T1000 (cell line): ENCODE data around the gene TMEM170B.
"Not testable (repeated sequence)": the region's sequence is repeated elsewhere in the genome, so short reads cannot be mapped to it uniquely, and the experiment has no call there.

Source experiments
- DNase-seq: peaks from one replicate; lab custom pipeline; 2025; ENCODE audit warnings: mixed read lengths; lab: John Stamatoyannopoulos, UW

Gene TMEM170B

DNA sequence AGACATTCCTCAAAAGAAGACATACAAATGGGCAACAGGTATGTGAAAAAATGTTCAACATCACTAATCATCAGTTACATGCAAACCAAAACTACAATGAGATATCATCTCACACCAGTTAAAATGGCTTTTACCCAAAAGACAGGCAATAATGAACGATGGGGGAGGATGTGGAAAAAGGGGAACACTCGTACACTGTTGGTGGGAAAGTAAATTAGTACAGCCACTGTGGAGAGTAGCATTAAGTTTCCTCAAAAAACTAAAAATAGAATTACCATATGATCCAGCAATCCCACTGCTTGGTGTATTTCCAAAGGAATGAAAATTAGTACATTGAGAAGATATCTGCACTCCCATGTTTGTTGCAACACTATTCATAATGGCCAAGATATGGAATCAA lies 8.6 kb upstream of the TMEM170B start:
- no peak for DNase-seq

DNA sequence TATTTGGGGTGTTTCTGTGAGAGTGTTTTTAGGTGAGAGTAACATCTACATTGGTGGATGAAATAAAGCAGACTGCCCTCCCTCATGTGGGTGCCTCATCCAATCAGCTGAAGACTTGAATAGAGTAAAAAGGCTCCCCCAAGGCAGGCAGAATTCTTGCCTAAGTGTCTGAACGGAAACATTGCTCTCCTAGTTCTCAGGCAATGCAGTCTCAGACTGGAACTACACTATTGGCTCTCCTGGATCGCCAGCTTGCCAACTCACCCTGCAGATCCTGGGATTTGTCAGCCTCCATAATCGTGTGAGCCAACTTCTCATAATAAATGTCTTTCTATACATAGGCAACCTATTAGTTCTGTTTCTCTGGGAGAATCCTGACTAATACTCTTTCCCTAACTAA lies 5.5 kb upstream of the TMEM170B start:
- no peak for DNase-seq

DNA sequence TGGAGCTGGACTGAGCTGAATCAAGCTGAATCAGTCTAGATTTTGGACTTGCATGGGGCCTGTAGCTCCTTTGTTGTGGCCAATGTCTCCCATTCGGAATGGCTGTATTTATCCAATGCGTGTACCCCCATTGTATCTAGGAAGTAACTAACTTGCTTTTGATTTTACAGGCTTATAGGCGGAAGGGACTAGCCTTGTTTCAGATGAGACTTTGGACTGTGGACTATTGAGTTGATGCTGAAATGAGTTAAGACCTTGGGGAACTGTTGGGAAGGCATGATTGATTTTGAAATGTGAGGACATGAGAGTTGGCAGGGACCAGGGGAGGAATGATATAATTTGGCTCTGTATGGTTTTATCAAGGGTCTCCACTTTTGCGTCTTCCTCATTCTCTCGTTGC lies 3.0 kb upstream of the TMEM170B start:
- DNase-seq: no peak

DNA sequence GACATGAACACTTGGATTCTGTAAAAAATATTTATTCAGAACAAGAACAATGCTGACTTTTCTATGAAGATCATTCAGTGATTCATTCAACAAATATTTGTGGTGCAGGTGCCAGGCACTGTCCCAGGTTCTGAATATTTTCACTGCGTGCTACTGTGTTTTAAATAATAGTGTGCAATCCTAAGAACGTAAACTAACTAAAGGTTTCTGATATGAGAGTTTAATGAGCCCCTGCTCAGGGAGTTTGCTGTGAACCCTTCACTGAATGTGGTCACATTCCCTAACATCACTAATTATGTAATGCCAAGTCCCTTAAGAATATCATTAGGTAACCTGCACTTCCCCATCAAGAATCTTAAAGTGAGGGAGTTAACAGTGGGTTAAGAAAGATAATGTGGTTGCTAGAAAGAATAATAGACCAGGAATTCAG lies 1.7 kb upstream of the TMEM170B start:
- DNase-seq: peak; percentile 16

DNA sequence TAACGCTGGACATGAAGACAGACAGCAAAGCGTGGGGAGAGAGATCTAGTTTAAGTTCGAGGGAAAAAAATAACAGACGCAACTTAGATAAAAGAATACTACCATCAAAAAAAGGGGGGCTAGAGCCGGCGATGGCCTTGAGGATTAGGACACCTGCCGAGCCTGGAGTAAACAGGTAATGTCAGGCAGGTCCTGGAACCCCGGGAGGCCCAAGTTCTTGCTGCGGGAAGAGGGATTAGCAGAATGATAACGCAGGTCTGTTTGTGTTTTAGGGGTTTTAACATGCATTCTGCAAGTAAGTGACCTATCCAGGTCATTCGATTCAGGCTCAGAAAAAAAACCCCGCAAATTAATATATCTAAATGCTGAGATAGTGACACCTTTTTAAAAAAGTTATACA lies 754 bp upstream of the TMEM170B start:
- DNase-seq: no peak

DNA sequence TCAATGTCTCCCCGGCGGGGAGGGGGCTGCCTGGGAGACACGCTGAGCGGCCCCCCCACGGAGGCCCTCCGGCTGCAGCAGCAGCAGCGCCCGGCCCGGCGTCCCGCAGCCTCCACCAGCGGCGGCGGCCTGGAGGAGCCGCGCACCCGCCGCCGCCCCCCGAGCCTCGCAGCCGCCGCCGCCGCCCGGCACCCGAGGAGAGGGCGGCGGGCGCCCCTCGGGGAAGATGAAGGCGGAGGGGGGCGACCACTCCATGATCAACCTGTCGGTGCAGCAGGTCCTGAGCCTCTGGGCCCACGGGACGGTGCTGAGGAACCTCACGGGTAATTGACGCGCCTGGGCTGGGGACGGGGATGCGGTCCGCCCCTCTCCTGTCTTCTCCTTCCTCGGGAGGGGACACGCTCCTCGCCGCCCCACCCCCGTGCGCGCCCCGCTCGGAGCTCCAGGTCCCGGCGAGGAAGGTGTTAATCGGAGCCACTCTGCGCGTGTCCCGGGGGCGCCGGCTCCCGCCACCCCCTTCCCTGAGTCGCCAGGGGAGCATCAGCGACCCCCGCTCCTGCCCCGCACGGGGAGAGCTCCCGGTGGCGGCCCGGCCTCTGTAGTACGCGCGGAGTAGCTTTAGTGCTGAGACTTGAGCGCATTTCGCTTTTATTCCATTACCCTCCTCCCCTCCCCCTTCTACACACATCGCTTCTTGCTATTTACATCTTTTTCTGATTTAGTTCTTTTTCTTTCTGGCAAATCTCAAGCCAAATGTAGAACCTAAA lies 686 bp downstream of the TMEM170B start:
- no peak for DNase-seq

DNA sequence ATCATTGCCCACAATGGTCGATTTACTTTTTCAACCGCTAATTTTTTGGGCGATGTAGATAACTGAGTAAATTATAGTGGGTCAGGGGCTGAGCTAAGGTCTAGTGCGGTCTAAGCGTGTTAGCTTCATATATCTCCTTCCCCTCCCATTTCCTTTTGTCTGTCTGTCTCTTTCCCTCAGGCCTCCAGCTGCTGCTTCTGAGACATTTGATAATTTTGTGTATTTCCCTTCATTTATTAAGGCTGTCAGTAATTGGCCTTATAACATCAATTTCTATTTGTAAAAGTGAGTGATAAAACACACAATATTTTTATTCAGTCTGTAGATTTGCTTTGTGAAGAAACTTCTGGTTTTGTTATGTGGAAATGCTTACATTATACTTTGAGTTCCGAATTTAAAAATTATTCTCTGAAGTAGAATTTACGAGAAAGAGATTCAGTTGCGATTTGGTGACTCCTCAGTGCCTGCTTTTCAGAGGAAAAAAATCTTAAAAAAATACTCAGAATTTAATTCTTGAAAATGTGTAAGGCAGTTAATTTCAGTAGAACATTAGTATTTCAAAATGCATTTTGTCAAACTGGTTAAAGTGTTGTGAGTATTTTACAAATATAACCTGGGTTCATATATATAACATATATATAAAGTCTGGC lies 1.4 kb downstream of the TMEM170B start:
- no peak for DNase-seq

DNA sequence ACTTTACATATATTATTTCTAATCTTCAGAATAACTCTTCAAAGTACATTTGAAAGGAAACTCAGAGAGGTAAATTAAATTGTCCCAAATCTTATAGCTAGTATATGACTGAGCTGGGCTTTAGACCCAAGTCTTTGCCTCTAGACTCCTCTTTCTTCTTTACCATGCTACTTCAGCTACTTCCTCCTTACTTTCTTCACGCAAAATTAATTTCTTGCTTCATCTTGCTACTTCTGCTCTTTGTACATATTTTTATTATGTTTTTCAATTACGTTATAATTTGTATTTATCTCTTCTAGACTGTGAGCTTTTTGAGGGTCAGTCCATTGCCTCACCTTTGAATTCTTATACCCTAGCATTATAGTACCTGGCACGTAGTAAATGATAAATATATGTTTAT lies 5.3 kb downstream of the TMEM170B start:
- no peak for DNase-seq

DNA sequence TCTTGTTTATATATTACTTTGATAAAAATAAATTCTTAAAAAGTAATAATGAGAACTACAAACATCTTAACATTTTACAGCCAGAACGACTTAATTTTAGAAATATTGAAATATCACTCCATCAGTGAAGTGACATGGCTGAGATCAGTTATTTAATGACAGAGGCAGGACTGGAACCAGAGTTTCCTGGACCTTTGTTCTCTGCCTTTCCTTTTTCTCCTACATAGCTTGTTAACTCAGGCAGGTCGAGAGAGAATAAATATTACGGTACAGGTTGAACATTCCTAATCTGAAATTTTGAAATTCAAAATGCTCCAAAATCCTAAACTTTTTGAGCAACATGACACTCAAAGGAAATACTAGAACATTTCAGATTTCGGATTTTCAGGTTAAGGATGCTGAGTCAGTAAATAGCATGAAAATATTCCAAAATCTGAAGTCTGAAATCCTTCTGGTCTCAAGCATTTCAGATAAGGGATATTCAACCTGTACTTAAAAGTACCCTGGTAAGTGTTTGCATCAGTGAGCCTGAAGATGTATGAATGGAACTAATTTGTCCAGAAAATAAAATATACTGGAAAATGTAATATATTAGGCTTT lies 6.5 kb downstream of the TMEM170B start:
- DNase-seq: no peak

DNA sequence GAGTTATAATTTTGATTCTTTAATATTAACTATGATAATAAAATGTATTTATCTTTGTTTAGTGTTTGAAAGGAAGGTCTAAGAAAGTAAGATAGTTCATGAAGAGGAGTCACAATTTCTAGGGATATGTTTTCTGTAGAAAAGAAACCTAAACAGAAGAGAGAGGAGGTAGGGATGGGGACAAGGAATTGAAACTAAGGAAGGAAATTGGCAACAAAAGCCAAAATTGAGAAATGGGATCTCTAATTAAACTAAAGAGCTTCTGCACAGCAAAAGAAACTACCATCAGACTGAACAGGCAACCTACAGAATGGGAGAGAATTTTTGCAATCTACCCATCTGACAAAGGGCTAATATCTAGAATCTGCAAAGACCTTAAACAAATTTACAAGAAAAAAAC lies 10.3 kb downstream of the TMEM170B start:
- DNase-seq: not testable (repeated sequence)

DNA sequence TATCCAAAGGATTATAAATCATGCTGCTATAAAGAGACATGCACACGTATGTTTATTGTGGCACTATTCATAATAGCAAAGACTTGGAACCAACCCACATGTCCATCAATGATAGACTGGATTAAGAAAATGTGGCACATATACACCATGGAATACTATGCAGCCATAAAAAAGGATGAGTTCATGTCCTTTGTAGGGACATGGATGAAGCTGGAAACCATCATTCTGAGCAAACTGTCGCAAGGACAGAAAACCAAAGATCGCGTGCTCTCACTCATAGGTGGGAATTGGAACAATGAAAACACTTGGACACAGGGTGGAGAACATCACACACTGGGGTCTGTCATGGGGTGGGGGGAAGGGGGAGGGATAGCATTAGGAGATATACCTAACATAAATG lies 11.0 kb downstream of the TMEM170B start:
- not testable (repeated sequence) for DNase-seq

DNA sequence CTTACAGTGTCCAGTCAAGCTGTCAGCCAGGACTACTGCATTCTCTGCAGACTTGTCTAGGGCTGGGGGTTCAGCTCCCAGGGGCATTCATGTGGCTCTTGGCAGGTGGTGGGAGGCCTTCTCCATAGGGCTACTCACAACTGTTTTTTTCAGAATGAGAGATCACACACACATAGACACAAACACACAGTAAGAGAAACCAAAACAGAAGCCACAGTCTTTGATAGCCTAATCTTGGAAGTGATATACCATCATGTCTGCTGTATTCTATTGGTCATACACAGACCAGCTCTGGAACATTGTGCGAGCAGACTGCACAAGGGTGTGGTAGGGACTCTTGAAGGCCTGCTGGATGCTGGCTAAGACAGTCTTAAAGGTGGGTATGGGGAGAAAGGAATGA lies 13.5 kb downstream of the TMEM170B start:
- no peak for DNase-seq

DNA sequence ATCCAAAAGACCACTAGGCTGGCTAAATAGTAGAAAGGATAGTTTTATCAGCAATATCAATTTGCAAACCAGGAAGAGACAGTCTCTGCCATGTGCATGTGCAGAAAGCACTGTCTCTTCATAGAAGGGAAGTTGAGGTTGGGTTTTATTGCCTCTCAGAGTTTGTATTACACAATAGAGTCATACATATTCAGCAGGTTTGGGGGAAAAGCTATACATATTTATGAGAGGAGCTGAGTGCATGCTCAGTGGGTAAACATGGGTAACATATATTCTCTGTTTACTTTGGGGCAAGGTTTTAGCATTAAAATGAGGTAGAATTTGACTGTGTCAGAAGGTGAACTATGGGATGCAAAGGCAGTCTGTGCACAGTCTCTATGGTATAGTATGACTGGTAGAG lies 14.9 kb downstream of the TMEM170B start:
- no peak for DNase-seq

DNA sequence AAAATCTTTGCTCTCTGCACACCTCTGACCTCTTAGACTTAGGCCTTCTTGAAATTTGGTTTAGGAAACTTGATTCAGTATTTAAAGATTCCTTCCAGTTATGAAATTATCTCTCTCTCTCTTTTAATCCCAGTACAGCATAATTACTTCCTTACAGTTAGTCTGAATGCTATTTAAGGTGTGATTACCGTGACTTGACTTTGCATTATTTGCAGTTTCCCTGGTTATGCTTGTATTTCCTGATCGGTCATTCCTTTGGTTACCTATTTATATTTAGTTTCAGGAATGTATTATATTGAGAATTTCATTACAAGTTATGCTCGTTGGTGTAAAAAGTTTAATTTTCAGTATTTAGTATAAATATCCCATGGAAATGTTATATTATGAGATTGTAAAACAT lies 16.3 kb downstream of the TMEM170B start:
- DNase-seq: no peak

DNA sequence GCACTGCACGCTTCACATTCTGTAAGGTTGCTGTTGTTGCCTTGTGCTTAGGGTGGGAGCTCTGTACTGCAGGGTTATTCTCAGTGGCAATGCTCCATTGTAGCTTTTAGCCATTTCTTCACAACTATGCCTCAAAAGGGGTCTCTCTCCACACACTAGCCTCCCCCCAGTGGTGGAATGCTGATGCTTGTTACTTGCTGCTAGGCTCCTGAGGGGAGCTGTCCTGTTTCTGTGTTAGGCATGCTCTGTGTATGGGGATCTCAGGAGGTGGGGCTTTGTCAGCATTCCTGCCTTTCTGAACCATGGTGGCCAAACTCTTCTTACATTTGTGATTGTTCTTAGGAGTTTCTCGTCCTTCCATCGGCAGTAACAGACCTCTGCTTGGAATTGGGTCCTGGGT lies 18.8 kb downstream of the TMEM170B start:
- DNase-seq: no peak

DNA sequence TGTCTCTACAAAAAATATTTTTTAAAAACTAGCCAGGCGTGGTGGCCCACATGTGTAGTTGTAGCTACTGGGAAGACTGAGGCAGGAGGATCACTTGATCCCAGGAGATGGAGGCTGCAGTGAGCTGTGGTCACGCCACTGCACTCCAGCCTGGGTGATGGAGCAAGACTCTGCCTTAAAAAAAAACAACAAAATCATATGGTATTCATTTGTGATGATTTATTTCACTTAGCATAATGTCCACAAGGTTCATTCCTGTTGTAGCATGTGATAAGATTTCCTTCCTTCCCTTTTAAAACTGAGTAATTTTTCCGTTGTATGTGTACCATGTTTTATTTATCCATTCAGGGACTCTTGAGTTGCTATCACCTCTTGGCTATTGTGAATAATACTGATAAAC lies 26.2 kb downstream of the TMEM170B start:
- DNase-seq: no peak

DNA sequence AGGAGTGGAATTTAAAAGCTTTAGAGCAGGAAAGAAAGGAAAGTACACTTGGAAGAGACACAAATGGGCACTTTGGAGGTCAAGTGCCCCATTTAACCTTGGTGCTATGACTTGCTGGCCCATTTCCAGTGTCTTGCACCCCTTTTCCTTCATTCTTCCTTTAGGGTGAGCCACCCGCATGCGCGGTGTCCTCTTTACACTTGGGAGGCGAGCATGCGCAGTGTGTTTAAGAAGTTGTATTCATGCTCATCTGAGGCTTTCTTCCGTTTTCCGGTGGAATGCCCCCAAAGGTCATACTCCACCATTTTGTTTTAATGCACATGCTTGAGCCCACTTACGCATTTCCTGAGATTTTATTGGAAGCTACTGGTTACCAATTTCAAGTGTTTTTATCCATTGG lies 29.1 kb downstream of the TMEM170B start:
- no peak for DNase-seq

DNA sequence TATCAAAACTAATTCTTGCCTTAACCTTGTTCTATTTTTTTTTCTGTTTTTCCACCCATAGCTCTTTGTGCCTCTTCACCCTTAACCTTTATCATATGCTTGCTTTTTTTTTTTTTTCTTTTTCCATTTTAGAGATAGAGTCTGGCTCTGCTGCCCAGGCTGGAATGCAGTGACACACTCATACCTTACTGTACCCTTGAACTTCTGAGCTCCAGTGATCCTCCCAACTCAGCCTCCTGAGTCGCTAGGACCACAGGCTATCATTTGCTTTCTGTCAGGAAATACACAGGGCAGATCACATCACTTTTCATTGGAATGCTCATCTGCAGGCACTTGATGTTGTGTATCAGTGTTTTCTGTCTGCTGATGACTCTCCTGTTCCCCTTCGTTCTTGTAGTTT lies 33.5 kb downstream of the TMEM170B start:
- no peak for DNase-seq

DNA sequence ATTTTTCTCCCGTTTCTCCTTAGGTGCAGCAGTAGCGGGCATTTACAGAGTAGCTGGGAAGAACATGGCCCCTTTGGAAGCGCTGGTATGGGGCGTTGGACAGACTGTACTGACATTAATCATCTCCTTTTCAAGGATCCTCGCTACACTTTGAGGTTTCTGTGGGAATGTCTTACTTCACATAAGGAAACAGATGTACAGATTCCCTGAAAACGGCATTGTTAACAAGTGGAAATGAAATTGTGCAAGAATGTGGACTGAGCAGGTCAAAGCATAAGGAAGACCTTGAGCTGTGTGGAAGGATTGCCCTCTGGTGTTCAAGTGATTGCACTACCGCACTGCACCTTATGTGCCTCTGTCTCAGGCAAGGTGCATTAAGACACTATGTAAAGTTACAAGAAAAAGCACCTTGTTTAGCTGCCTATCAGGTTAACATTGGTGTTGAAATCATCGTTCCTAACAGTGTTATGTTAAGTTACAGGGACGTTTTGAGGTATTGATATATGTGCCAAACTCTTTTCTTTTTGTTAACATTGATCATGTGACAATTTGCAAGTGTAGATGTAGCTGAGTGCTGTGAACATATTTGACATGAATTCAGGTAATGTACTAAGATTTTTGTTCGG lies 38.0 kb downstream of the TMEM170B start:
- peak; percentile 34 for DNase-seq

DNA sequence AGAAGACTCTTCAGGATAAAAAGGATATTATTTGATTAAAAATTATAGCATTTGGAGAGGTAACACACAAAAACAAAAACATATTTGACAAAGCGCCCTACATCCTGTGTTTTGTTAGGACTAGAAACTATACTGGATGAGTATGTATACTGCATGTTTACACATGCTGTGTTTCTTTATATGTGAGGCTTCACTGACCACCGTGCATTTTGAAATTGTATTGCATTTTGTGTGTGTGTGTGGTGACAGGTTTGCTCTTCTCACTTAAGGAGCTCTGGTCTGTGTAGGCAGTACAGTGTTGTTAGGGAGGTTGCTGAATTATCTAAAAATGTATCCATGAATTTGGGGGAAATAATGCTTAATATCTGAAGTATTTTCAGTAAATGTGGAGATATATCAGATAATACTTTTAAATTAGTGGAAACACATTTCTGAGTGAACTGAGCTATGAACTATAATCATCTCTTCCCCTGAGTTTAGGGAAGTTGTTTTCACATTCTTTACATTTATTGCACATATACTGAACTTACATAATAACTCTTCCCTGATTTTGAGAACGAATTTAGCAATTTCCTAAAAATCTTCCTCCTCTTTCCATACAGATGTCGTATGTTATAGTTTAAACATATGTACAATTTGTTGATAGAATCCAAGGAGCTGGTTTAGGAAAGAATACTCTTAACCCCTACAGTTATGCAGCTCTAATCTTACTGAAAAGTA lies 43.3 kb downstream of the TMEM170B start:
- DNase-seq: no peak

DNA sequence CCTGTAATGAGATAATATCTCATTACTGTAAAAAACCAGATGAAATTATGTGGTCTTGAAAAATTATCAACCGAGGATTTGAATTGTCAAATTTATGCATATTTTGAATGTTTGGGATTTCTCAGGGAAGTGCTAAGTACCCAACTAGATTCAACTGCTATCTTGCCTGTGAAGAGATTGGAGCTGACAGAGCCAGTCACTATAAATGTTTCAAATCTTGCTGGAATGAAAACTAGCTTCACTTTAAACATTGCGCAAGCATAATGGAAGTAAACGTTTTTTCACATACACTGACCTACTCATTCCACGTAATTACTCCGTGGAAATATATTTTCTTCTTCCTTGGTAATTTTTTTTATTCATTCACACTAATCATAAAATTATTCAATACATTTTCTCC lies 46.7 kb downstream of the TMEM170B start:
- no peak for DNase-seq

DNA sequence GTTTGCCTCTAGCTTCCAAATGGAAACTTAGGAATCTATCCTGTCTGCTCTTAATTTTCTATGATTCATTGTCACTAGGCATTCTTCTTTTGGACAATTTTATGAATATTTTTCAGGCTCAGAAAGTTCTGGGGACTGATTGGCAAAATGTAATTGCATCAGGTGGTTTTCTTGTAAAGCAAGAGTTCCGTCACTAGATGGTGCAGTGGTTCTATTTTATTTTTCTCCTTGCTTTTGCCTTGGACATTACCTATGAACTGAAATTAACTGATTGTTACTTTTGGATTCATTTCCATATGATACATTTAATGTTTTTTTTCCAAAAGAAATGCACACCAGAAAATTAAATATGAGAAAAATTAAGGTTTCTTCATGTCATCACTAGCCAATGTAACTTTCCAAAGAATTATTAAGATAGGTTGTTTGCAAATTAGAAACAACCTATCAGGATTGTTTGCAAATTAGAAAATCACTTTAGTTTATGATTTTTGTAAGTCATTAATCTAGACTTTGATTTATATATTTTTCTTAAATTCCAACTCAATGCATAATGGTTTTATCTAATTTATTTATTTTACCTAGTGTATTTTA lies 48.0 kb downstream of the TMEM170B start:
- DNase-seq: no peak
